Neural cell (in vitro differentiated cells): ENCODE results near the gene LETM1. TPM values are rescaled to one million over a fixed set of nuclear protein-coding genes. Genes with fewer than 3 reads are reported as not detected.

Experiments used
- H2AFZ ChIP-seq: fragments of 200-600, 300-800 bp; sonication (generic), shearing (Covaris generic); 2 replicates; pipeline ENCODE4 v1.6.0; 2014; ENCODE audit warnings: low read depth, mild to moderate bottlenecking, antibody characterized with exemption, low read length, moderate library complexity
- H3F3A ChIP-seq: fragments of 200-600 bp; shearing (Covaris generic); 2 replicates; pipeline ENCODE4 v1.6.1; 2016; ENCODE audit warnings: mild to moderate bottlenecking, moderate library complexity, mixed read lengths, antibody characterized with exemption, low read length; ENCODE audit not compliant: insufficient read depth, poor library complexity, severe bottlenecking
- H3K27ac ChIP-seq: fragments of 200-600, 300-800 bp; sonication (generic), shearing (Covaris generic); 2 replicates; pipeline ENCODE4 v1.5.1; 2014; ENCODE audit warnings: mild to moderate bottlenecking, low read length, moderate library complexity
- H3K27me3 ChIP-seq: fragments of 300-800, 200-600 bp; sonication (generic), shearing (Covaris generic); 2 replicates; pipeline ENCODE4 v1.6.0; 2014; ENCODE audit warnings: mild to moderate bottlenecking, low read depth, low read length, moderate library complexity; ENCODE audit not compliant: insufficient read depth
- H3K36me3 ChIP-seq: fragments of 300-800, 200-600 bp; sonication (generic), shearing (Covaris generic); 2 replicates; pipeline ENCODE4 v1.5.1; 2014; ENCODE audit warnings: mild to moderate bottlenecking, antibody characterized with exemption, low read length, moderate library complexity; ENCODE audit not compliant: insufficient read depth
- H3K4me2 ChIP-seq: fragments of 300-800, 200-600 bp; sonication (generic), shearing (Covaris generic); 2 replicates; pipeline ENCODE4 v1.6.0; 2014; ENCODE audit warnings: mild to moderate bottlenecking, low read length
- H3K4me3 ChIP-seq: fragments of 300-800, 200-600 bp; sonication (generic), shearing (Covaris generic); 2 replicates; pipeline ENCODE4 v1.5.1; 2014; ENCODE audit warnings: mild to moderate bottlenecking, low read length, moderate library complexity
- H3K79me2 ChIP-seq: fragments of 200-600 bp; shearing (Covaris generic); replicated peaks from 2 replicates; pipeline ENCODE4 v1.6.0; 2014; ENCODE audit warnings: mild to moderate bottlenecking, low read length, moderate library complexity; ENCODE audit not compliant: insufficient read depth
- H3K9ac ChIP-seq: fragments of 300-800, 200-600 bp; sonication (generic), shearing (Covaris generic); 2 replicates; pipeline ENCODE4 v1.6.1; 2016; ENCODE audit warnings: mild to moderate bottlenecking, low read length, mixed read lengths
- H3K9me2 ChIP-seq: fragments of 200-600 bp; shearing (Covaris generic); 2 replicates; pipeline ENCODE4 v1.6.1; 2016; ENCODE audit warnings: mild to moderate bottlenecking, low read length, mixed read lengths; ENCODE audit not compliant: insufficient read depth
- H3K9me3 ChIP-seq: fragments of 200-600, 300-800 bp; sonication (generic), shearing (Covaris generic); 2 replicates; pipeline ENCODE4 v1.6.1; 2016; ENCODE audit warnings: mild to moderate bottlenecking, mixed run types, low read length, moderate library complexity, mixed read lengths
- H4K20me1 ChIP-seq: fragments of 200-600 bp; shearing (Covaris generic); 2 replicates; pipeline ENCODE4 v1.6.1; 2016; ENCODE audit warnings: mild to moderate bottlenecking, mixed run types; ENCODE audit not compliant: insufficient read depth
- CTCF ChIP-seq: fragments of 450-650 bp; IDR thresholded peaks from 2 replicates; pipeline ENCODE4 v1.5.1; 2014; ENCODE audit warnings: antibody characterized with exemption, mild to moderate bottlenecking, moderate library complexity; ENCODE audit not compliant: poor library complexity, severe bottlenecking
- EP300 ChIP-seq: fragments of 450-650 bp; conservative IDR thresholded peaks from 2 replicates; pipeline ENCODE4 v1.6.1; 2014; ENCODE audit warnings: antibody characterized with exemption, mild to moderate bottlenecking, moderate library complexity; ENCODE audit not compliant: poor library complexity, severe bottlenecking
- EZH2 ChIP-seq: fragments of 200-600, 300-800 bp; shearing (Covaris generic), sonication (generic); IDR thresholded peaks from 2 replicates; pipeline ENCODE4 v1.6.1; 2014; ENCODE audit warnings: antibody characterized with exemption, low read length, borderline replicate concordance, mild to moderate bottlenecking; ENCODE audit not compliant: insufficient read depth, poor library complexity, severe bottlenecking
- MXI1 ChIP-seq: fragments of 450-650 bp; conservative IDR thresholded peaks from 2 replicates; pipeline ENCODE4 v1.6.1; 2014; ENCODE audit warnings: antibody characterized with exemption, mild to moderate bottlenecking; ENCODE audit not compliant: poor library complexity, severe bottlenecking
- POLR2AphosphoS5 ChIP-seq: IDR thresholded peaks from 2 replicates; pipeline ENCODE4 v1.6.1; 2012
- RAD21 ChIP-seq: fragments of 450-650 bp; conservative IDR thresholded peaks from 2 replicates; pipeline ENCODE4 v1.6.1; 2014; ENCODE audit warnings: antibody characterized with exemption, mild to moderate bottlenecking, moderate library complexity
- SMC3 ChIP-seq: fragments of 450-650 bp; conservative IDR thresholded peaks from 2 replicates; pipeline ENCODE4 v1.6.1; 2014; ENCODE audit warnings: antibody characterized with exemption, mild to moderate bottlenecking, moderate library complexity; ENCODE audit not compliant: poor library complexity
- TAF1 ChIP-seq: IDR thresholded peaks from 2 replicates; pipeline ENCODE4 v1.6.1; 2012; ENCODE audit warnings: low read depth
- polyA plus RNA-seq: library from polyadenylated mRNA; depleted of rRNA; stranded (reverse); fragments of >200 nt; gene quantifications from 2 replicates; pipeline ENCODE4 v1.2.3, GENCODE V29; 2014
- TF ChIP-seq, protein P1 (sequence below): IDR thresholded peaks from 2 replicates; pipeline ENCODE4 v1.6.1; 2012; ENCODE audit warnings: borderline replicate concordance

The LETM1 gene
- polyA plus RNA-seq, 1 donor from 2014 or later, result 38.9 TPM

DNA sequence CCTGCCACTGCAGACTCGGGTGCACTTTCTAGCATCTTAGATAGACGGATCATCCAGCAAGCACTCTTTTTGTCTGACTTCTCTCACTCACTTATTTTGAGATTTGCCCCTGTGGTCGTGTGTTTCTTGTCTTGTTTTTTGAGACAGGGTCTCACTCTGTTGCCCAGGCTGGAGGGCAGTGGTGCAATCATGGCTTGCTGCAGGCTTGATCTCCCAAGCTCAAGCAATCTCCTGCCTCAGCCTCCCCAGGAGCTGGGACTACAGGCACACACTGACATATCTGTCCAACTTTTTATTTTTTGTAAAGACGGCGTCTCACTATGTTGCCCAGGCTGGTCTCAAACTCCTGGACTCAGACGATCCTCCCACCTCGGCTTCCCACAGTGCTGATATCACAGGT, 36.1 kb downstream of the LETM1 start:
- H3K9me3 ChIP-seq, result no peaks in the 10 kb centered on the region
- TF ChIP-seq POLR2AphosphoS5 (no peak), EZH2 (no peak), SMC3 (no peak), MXI1 (no peak), TAF1 (no peak), CTCF (no peak), RAD21 (no peak), EP300 (no peak)
- TF ChIP-seq, protein P1, sequence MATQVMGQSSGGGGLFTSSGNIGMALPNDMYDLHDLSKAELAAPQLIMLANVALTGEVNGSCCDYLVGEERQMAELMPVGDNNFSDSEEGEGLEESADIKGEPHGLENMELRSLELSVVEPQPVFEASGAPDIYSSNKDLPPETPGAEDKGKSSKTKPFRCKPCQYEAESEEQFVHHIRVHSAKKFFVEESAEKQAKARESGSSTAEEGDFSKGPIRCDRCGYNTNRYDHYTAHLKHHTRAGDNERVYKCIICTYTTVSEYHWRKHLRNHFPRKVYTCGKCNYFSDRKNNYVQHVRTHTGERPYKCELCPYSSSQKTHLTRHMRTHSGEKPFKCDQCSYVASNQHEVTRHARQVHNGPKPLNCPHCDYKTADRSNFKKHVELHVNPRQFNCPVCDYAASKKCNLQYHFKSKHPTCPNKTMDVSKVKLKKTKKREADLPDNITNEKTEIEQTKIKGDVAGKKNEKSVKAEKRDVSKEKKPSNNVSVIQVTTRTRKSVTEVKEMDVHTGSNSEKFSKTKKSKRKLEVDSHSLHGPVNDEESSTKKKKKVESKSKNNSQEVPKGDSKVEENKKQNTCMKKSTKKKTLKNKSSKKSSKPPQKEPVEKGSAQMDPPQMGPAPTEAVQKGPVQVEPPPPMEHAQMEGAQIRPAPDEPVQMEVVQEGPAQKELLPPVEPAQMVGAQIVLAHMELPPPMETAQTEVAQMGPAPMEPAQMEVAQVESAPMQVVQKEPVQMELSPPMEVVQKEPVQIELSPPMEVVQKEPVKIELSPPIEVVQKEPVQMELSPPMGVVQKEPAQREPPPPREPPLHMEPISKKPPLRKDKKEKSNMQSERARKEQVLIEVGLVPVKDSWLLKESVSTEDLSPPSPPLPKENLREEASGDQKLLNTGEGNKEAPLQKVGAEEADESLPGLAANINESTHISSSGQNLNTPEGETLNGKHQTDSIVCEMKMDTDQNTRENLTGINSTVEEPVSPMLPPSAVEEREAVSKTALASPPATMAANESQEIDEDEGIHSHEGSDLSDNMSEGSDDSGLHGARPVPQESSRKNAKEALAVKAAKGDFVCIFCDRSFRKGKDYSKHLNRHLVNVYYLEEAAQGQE, result no peak
- no peaks in the 10 kb centered on the region for H3K36me3 ChIP-seq
- no peaks in the 10 kb centered on the region for H3K9me2 ChIP-seq
- no peak overlapping the region for H3K9ac ChIP-seq
- H3K4me3 ChIP-seq, result no peak overlapping the region
- no peaks in the 10 kb centered on the region for H3K79me2 ChIP-seq
- no peaks in the 10 kb centered on the region for H3F3A ChIP-seq
- H3K27me3 ChIP-seq, result no peaks in the 10 kb centered on the region
- H3K27ac ChIP-seq, result no peak overlapping the region
- no peak overlapping the region for H3K4me2 ChIP-seq
- no peaks in the 10 kb centered on the region for H4K20me1 ChIP-seq
- H2AFZ ChIP-seq, result no peak overlapping the region

GRCh38 chr4:1819284-1819683, 36.7 kb downstream of the LETM1 start:
- Histone ChIP-seq H3K27me3 (no peaks in the 10 kb centered on the region), H3K9me3 (no peaks in the 10 kb centered on the region), H3K27ac (no peak overlapping the region), H4K20me1 (no peaks in the 10 kb centered on the region), H3K9me2 (no peaks in the 10 kb centered on the region), H2AFZ (no peak overlapping the region), H3K4me2 (no peak overlapping the region), H3K79me2 (no peaks in the 10 kb centered on the region), H3F3A (no peaks in the 10 kb centered on the region), H3K4me3 (no peak overlapping the region), H3K36me3 (no peaks in the 10 kb centered on the region), H3K9ac (no peak overlapping the region)
- TF ChIP-seq EZH2, result no peak
- TF ChIP-seq TAF1, result no peak
- TF ChIP-seq POLR2AphosphoS5, result no peak
- TF ChIP-seq RAD21, result no peak
- no peak for TF ChIP-seq SMC3
- TF ChIP-seq EP300, result no peak
- no peak for TF ChIP-seq CTCF
- TF ChIP-seq MXI1, result no peak
- TF ChIP-seq, protein P1, result no peak
